ENCODE data around the gene MYT1.

DNA sequence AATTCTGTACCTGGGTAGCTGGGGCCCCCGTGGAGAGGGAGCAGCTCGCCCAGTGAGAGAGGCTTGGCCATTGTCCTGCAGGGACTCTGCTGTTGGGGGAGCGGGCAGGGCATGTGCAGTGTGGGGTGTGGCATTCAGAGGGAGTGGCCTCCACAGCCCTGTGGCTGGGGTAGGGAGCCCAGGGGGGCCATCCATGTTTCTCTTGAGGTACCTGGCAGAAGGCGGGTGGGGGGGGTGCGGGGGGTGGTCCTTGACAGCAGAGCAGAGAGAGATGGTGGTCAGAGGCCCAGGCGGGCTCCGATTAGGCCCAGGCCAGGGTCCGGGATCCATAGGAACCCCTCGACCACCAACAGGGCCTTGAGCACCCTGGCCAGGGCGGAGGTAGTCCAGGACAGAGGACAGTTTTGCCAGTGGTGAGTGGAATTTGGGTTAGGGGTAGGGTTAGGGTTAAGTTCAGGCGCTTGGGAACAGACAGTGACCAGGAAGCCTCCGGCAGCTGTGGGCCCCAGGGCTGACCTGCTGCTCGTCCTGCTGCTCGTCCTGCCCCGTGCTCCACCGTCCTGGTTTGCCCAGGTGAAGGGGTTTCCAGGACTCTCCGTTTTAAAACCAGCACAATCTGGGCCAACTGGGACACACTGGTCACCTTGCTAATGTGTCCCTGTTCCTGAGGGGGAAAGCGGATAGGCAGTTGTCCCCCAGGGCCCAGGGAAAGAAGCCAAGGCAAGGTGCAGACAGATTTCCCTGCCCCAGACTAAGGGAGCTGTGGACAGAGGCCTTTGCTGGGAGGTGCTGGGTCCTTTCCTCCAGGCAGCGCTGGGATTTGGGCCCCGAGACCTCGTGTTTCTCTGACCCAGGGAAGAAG lies 24.8 kb upstream of the MYT1 start:
- TF ChIP-seq, protein P1, sequence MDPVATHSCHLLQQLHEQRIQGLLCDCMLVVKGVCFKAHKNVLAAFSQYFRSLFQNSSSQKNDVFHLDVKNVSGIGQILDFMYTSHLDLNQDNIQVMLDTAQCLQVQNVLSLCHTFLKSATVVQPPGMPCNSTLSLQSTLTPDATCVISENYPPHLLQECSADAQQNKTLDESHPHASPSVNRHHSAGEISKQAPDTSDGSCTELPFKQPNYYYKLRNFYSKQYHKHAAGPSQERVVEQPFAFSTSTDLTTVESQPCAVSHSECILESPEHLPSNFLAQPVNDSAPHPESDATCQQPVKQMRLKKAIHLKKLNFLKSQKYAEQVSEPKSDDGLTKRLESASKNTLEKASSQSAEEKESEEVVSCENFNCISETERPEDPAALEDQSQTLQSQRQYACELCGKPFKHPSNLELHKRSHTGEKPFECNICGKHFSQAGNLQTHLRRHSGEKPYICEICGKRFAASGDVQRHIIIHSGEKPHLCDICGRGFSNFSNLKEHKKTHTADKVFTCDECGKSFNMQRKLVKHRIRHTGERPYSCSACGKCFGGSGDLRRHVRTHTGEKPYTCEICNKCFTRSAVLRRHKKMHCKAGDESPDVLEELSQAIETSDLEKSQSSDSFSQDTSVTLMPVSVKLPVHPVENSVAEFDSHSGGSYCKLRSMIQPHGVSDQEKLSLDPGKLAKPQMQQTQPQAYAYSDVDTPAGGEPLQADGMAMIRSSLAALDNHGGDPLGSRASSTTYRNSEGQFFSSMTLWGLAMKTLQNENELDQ (CRISPR knock-in tag; IDR thresholded peaks at IDR 0.05; ENCODE audit: borderline replicate concordance), result no peak
- TF ChIP-seq MXI1 (IDR thresholded peaks at IDR 0.05; ENCODE audit: low read depth, low read length), result no peak
- TF ChIP-seq MYC (IDR thresholded peaks at IDR 0.05; ENCODE audit: low read depth, low read length), result no peak
- TF ChIP-seq MYC (CRISPR knock-in tag; IDR thresholded peaks at IDR 0.05; ENCODE audit: borderline replicate concordance, low read depth), result no peak
- TF ChIP-seq POLR2AphosphoS5 (IDR thresholded peaks at IDR 0.05; ENCODE audit: control insufficient read depth, insufficient read depth, low read depth, low read length), result no peak
